Measurements from ENCODE around the gene SOX12. TPM values are rescaled to one million over a fixed set of nuclear protein-coding genes. Genes with fewer than 3 reads are reported as not detected.

SOX12 gene
- total and polyA plus RNA-seq, 11 donors = 5.4 to 19.9 (median 10.6) TPM

DNA sequence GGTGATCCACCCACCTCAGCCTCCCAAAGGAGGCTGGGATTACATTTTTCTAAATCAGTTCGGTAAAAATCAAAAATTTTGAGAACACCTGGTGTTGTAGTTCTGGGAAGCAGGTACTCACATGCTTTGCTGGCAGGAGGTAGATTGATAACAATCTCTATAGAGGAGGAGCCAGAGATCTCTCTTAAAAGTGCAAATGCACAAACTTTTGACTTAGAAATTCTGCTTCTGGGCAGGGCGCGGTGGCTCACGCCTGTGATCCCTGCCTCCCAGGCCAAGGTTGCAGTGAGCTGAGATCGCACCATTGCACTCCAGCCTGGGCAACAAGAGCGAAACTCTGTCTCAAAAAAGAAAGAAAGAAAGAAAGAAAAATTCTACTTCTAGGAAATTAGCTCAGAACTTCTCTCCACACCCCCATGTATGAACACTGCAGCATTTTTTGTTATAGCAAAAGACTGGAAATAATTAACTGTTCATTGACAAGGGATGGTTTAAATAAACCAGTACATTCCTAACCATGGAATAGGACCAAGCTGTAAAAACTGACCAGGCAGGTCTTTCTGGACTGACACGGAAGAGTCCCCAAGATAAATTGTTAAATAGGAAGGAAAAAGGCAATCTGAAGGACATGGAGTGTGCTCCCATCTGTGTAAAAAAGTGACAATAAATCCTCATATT is 40.8 kb downstream of the SOX12 start:
- no peaks in the 10 kb centered on the region for H3K9me3 ChIP-seq
- no peak for TF ChIP-seq POLR2A (IDR thresholded peaks at IDR 0.05)
- TF ChIP-seq, protein P1, sequence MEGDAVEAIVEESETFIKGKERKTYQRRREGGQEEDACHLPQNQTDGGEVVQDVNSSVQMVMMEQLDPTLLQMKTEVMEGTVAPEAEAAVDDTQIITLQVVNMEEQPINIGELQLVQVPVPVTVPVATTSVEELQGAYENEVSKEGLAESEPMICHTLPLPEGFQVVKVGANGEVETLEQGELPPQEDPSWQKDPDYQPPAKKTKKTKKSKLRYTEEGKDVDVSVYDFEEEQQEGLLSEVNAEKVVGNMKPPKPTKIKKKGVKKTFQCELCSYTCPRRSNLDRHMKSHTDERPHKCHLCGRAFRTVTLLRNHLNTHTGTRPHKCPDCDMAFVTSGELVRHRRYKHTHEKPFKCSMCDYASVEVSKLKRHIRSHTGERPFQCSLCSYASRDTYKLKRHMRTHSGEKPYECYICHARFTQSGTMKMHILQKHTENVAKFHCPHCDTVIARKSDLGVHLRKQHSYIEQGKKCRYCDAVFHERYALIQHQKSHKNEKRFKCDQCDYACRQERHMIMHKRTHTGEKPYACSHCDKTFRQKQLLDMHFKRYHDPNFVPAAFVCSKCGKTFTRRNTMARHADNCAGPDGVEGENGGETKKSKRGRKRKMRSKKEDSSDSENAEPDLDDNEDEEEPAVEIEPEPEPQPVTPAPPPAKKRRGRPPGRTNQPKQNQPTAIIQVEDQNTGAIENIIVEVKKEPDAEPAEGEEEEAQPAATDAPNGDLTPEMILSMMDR (IDR thresholded peaks at IDR 0.05) = no peak
- H3K36me3 ChIP-seq = no peaks in the 10 kb centered on the region
- no peak for DNase-seq
- intact Hi-C loops (cut with DNase I) = no loop called here
- WGBS, 4 donors = 89 to 93% (median 91%) methylated on average over 7 of the region's 7 CpGs
- no peaks in the 10 kb centered on the region for H3K27me3 ChIP-seq
- H3K4me3 ChIP-seq = no peak overlapping the region
- no peak for ATAC-seq
- no peak overlapping the region for H3K27ac ChIP-seq
- H3K4me1 ChIP-seq = peaks cover 0 to 16% (median 1%) of the 10 kb centered on the region in 12 donors

- TF ChIP-seq, protein P1 (IDR thresholded peaks at IDR 0.05) = no peak
- TF ChIP-seq POLR2A (IDR thresholded peaks at IDR 0.05) = no peak
- intact Hi-C loops (cut with DNase I) = no loop called here
- H3K4me1 ChIP-seq = peaks cover 0 to 23% (median 8%) of the 10 kb centered on the region in 12 donors
- no peak for ATAC-seq
- no peaks in the 10 kb centered on the region for H3K9me3 ChIP-seq
- no peaks in the 10 kb centered on the region for H3K36me3 ChIP-seq
- H3K27me3 ChIP-seq = no peaks in the 10 kb centered on the region
- 81 to 89% (median 87%) methylated on average over 12 to 13 of the region's 13 CpGs for WGBS, 4 donors
- DNase-seq = no peak
- no peak overlapping the region for H3K27ac ChIP-seq
- no peak overlapping the region for H3K4me3 ChIP-seq
Measured at GRCh38 chr20:366719-367485, 41.5 kb downstream of the SOX12 start.

- Histone ChIP-seq H3K27me3 (no peaks in the 10 kb centered on the region), H3K4me1 (peaks cover 0 to 24% (median 12%) of the 10 kb centered on the region in 12 donors), H3K36me3 (no peaks in the 10 kb centered on the region), H3K27ac (no peak overlapping the region), H3K9me3 (no peaks in the 10 kb centered on the region), H3K4me3 (no peak overlapping the region)
- WGBS, 4 donors = 69 to 96% (median 91%) methylated on average over 8 of the region's 8 CpGs
- TF ChIP-seq, protein P1 (IDR thresholded peaks at IDR 0.05) = no peak
- TF ChIP-seq POLR2A (IDR thresholded peaks at IDR 0.05) = no peak
- intact Hi-C loops (cut with DNase I) = no loop called here
- DNase-seq (no peak), ATAC-seq (no peak)
Measured at GRCh38 chr20:367486-367887, 42.1 kb downstream of the SOX12 start.

- no peaks in the 10 kb centered on the region for H3K27me3 ChIP-seq
- H3K36me3 ChIP-seq = no peaks in the 10 kb centered on the region
- DNase-seq = no peak
- no peak overlapping the region for H3K4me3 ChIP-seq
- intact Hi-C loops (cut with DNase I) = no loop called here
- peaks cover 0 to 30% (median 12%) of the 10 kb centered on the region in 12 donors for H3K4me1 ChIP-seq
- WGBS, 4 donors = 84 to 98% (median 91%) methylated on average over 4 of the region's 4 CpGs
- no peaks in the 10 kb centered on the region for H3K9me3 ChIP-seq
- no peak for TF ChIP-seq POLR2A (IDR thresholded peaks at IDR 0.05)
- TF ChIP-seq, protein P1 (IDR thresholded peaks at IDR 0.05) = no peak
- no peak overlapping the region for H3K27ac ChIP-seq
- no peak for ATAC-seq
Measured at GRCh38 chr20:368915-369314, 43.6 kb downstream of the SOX12 start.

All from heart left ventricle (tissue), 16 donors.